Measurements from ENCODE around the gene C15orf39.
"Not testable (repeated sequence)": the region's sequence is repeated elsewhere in the genome, so short reads cannot be mapped to it uniquely, and the experiment has no call there.

Gene C15orf39

GRCh38 chr15:75158402-75158801, 43.3 kb upstream of the C15orf39 start:
- DNase-seq (ENCODE audit: low read depth), result no peak
- TF ChIP-seq, protein P1, sequence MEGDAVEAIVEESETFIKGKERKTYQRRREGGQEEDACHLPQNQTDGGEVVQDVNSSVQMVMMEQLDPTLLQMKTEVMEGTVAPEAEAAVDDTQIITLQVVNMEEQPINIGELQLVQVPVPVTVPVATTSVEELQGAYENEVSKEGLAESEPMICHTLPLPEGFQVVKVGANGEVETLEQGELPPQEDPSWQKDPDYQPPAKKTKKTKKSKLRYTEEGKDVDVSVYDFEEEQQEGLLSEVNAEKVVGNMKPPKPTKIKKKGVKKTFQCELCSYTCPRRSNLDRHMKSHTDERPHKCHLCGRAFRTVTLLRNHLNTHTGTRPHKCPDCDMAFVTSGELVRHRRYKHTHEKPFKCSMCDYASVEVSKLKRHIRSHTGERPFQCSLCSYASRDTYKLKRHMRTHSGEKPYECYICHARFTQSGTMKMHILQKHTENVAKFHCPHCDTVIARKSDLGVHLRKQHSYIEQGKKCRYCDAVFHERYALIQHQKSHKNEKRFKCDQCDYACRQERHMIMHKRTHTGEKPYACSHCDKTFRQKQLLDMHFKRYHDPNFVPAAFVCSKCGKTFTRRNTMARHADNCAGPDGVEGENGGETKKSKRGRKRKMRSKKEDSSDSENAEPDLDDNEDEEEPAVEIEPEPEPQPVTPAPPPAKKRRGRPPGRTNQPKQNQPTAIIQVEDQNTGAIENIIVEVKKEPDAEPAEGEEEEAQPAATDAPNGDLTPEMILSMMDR (IDR thresholded peaks at IDR 0.05; ENCODE audit: low read depth, low read length, missing control alignments), result no peak
- no peak overlapping the region for H3K4me3 ChIP-seq (ENCODE audit: low read depth, low read length)

- TF ChIP-seq, protein P1 (IDR thresholded peaks at IDR 0.05; ENCODE audit: low read depth, low read length, missing control alignments), result no peak
- no peak for DNase-seq (ENCODE audit: low read depth)
- no peak overlapping the region for H3K4me3 ChIP-seq (ENCODE audit: low read depth, low read length)
Measured at GRCh38 chr15:75159244-75159643, 42.4 kb upstream of the C15orf39 start.

GRCh38 chr15:75161106-75161916, 40.4 kb upstream of the C15orf39 start:
- no peak for DNase-seq (ENCODE audit: low read depth)
- H3K4me3 ChIP-seq (ENCODE audit: low read depth, low read length), result no peak overlapping the region
- TF ChIP-seq, protein P1 (IDR thresholded peaks at IDR 0.05; ENCODE audit: low read depth, low read length, missing control alignments), result no peak

GRCh38 chr15:75161917-75162414, 39.7 kb upstream of the C15orf39 start:
- TF ChIP-seq, protein P1 (IDR thresholded peaks at IDR 0.05; ENCODE audit: low read depth, low read length, missing control alignments), result no peak
- no peak for DNase-seq (ENCODE audit: low read depth)
- no peak overlapping the region for H3K4me3 ChIP-seq (ENCODE audit: low read depth, low read length)

- no peak for DNase-seq (ENCODE audit: low read depth)
- TF ChIP-seq, protein P1 (IDR thresholded peaks at IDR 0.05; ENCODE audit: low read depth, low read length, missing control alignments), result no peak
- H3K4me3 ChIP-seq (ENCODE audit: low read depth, low read length), result no peak overlapping the region
Measured at GRCh38 chr15:75163150-75163564, 38.5 kb upstream of the C15orf39 start.

DNA sequence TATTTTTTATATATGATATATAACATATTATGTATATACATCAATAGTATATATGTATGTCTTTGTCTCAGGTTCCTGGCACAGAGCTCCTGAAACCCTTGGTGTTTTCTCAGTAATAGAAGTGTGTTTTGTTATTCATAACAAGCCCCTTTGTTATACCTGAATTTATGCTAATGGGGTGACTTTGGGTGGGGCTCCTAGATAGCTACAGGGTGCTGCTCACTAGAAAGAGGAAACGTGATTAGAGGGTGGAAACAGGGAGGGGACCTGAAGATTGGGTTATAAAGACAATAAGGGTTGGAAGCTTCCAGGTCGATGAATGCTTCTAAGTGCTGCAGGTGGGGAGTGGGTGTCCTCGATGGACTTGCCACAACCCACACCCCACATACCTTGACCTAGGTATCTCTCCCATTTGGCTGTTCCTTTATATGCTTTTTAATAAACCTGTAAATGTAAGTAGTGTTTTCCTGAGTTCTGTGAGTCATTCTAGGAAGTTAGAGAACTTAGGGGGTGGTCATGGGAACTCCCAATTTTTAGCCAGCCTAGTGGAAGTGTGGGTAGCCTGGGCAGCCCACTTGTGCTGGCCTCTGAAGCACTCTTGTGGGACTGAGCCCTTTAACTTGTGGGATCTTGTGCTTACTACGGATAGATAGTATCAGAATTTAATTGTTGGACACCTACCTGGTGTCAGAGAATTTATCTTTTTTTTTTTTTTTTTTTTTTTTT, 36.9 kb upstream of the C15orf39 start:
- DNase-seq (ENCODE audit: low read depth), result no peak
- TF ChIP-seq, protein P1 (IDR thresholded peaks at IDR 0.05; ENCODE audit: low read depth, low read length, missing control alignments), result no peak
- no peak overlapping the region for H3K4me3 ChIP-seq (ENCODE audit: low read depth, low read length)

- DNase-seq (ENCODE audit: low read depth); H3K4me3 ChIP-seq (ENCODE audit: low read depth, low read length): not testable (repeated sequence)
Measured at GRCh38 chr15:75166489-75167063, 35.1 kb upstream of the C15orf39 start.
